ENCODE measurements around the gene DHX34.

DHX34 gene

DNA sequence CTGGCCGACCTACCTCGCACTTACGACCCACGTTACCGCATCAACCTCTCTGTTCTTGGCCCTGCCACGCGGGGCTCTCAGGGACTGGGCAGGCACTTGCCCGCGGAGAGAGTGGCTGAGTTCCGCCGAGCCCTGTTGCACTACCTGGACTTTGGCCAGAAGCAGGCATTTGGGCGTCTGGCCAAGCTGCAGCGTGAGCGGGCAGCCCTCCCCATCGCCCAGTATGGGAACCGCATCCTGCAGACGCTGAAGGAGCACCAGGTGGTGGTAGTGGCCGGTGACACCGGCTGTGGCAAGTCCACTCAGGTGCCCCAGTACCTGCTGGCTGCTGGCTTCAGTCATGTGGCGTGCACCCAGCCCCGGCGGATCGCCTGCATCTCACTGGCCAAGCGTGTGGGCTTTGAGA, 4.2 kb downstream of the DHX34 start:
- Mint-ChIP-seq H3K27ac (no peak overlapping the region), H3K36me3 (ENCODE audit: low read depth) (peaks cover 80% of the 10 kb centered on the region), H3K4me3 (no peak overlapping the region), H3K9me3 (no peaks in the 10 kb centered on the region), H3K27me3 (ENCODE audit: low read depth) (peaks cover 3% of the 10 kb centered on the region), H3K4me1 (peaks cover 22% of the 10 kb centered on the region)
- TF ChIP-seq, protein P1, sequence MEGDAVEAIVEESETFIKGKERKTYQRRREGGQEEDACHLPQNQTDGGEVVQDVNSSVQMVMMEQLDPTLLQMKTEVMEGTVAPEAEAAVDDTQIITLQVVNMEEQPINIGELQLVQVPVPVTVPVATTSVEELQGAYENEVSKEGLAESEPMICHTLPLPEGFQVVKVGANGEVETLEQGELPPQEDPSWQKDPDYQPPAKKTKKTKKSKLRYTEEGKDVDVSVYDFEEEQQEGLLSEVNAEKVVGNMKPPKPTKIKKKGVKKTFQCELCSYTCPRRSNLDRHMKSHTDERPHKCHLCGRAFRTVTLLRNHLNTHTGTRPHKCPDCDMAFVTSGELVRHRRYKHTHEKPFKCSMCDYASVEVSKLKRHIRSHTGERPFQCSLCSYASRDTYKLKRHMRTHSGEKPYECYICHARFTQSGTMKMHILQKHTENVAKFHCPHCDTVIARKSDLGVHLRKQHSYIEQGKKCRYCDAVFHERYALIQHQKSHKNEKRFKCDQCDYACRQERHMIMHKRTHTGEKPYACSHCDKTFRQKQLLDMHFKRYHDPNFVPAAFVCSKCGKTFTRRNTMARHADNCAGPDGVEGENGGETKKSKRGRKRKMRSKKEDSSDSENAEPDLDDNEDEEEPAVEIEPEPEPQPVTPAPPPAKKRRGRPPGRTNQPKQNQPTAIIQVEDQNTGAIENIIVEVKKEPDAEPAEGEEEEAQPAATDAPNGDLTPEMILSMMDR (IDR thresholded peaks at IDR 0.05; ENCODE audit: unreplicated experiment in 3 of 3), result no peak

DNA sequence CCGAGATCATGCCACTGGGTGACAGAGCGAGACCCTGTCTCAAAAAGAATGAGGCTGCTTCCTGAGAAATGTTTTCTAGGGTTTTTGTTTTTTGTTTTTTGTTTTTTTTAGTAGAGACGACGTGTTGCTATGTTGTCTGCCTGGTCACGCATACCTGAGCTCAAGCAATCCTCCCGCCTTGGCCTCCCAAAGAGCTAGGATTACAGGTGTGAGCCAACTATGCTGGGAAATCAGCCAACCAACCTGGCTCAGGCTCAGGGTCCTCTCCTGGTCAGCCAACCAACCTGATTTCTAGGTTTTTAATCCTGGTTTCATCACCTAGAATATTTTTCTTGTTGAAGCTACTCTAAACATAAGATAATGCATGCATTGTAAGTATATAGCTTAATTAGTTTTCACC, 7.8 kb downstream of the DHX34 start:
- no peaks in the 10 kb centered on the region for H3K9me3 Mint-ChIP-seq
- H3K27ac Mint-ChIP-seq, result no peak overlapping the region
- H3K27me3 Mint-ChIP-seq (ENCODE audit: low read depth), result no peaks in the 10 kb centered on the region
- TF ChIP-seq, protein P1 (IDR thresholded peaks at IDR 0.05; ENCODE audit: unreplicated experiment in 3 of 3), result no peak
- no peaks in the 10 kb centered on the region for H3K4me1 Mint-ChIP-seq
- H3K36me3 Mint-ChIP-seq (ENCODE audit: low read depth), result peaks cover 95% of the 10 kb centered on the region
- no peak overlapping the region for H3K4me3 Mint-ChIP-seq

- TF ChIP-seq, protein P1 (IDR thresholded peaks at IDR 0.05; ENCODE audit: unreplicated experiment in 3 of 3), result no peak
Observed at GRCh38 chr19:47357788-47358680, 8.9 kb downstream of the DHX34 start.

DNA sequence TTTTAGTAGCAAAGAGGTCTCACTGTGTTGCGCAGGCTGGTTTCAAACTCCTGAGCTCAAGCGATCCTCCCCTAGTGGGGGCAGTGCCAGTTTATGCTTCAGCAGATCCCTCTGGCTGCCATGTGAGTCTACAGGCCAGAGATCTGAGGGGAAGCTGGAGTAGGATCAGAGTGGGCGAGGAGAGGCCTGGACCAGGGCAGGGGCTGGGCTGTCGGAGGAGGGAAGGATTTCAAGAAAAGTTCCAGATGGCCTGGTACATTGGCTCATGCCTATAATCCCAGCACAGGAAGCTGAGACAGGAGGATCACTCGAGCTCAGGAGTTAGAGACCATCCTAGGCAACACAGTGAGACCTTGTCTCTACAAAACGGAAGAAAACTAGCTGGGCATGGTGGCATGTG, 9.8 kb downstream of the DHX34 start:
- Mint-ChIP-seq H3K9me3 (no peaks in the 10 kb centered on the region), H3K27me3 (ENCODE audit: low read depth) (no peaks in the 10 kb centered on the region), H3K27ac (no peak overlapping the region), H3K4me1 (no peaks in the 10 kb centered on the region), H3K4me3 (no peak overlapping the region), H3K36me3 (ENCODE audit: low read depth) (peaks cover 83% of the 10 kb centered on the region)
- TF ChIP-seq, protein P1 (IDR thresholded peaks at IDR 0.05; ENCODE audit: unreplicated experiment in 3 of 3), result no peak

More at GRCh38 chr19:47357788-47358680, 8.9 kb downstream of the DHX34 start:
- Mint-ChIP-seq H3K9me3 (no peaks in the 10 kb centered on the region), H3K36me3 (ENCODE audit: low read depth) (peaks cover 88% of the 10 kb centered on the region), H3K27ac (no peak overlapping the region), H3K4me1 (no peaks in the 10 kb centered on the region), H3K4me3 (no peak overlapping the region), H3K27me3 (ENCODE audit: low read depth) (no peaks in the 10 kb centered on the region)

DNA sequence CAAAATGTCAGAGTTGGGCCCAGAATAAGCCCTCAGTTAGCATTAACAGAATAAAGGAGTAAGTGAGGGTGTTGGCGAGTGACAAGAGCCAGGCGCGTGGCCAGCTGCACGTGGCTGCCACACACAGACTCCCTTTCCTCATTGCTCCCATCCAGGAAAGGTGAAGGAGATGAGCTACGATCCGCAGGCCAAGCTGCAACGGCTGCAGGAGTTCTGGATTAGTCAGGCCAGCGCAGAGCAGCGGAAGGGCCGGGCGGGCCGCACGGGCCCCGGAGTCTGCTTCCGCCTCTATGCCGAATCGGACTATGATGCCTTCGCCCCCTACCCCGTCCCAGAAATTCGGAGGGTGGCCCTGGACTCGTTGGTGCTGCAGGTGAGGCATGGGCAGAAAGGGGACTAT, 13.2 kb downstream of the DHX34 start:
- no peak overlapping the region for H3K27ac Mint-ChIP-seq
- no peaks in the 10 kb centered on the region for H3K27me3 Mint-ChIP-seq (ENCODE audit: low read depth)
- H3K4me1 Mint-ChIP-seq, result no peaks in the 10 kb centered on the region
- H3K4me3 Mint-ChIP-seq, result no peak overlapping the region
- peaks cover 62% of the 10 kb centered on the region for H3K36me3 Mint-ChIP-seq (ENCODE audit: low read depth)
- no peaks in the 10 kb centered on the region for H3K9me3 Mint-ChIP-seq
- TF ChIP-seq, protein P1 (IDR thresholded peaks at IDR 0.05; ENCODE audit: unreplicated experiment in 3 of 3), result no peak

Data from nephron (organoid).